Peyer's patch (tissue), 4 donors: ENCODE results near the gene PACSIN1.
"Not testable (repeated sequence)": the region's sequence is repeated elsewhere in the genome, so short reads cannot be mapped to it uniquely, and the experiment has no call there.

Source experiments
- POLR2A ChIP-seq, 2 donors: fragments of 450-650 bp; IDR thresholded peaks; one replicate each; pipeline ENCODE4 v1.5.1; 2017; ENCODE audit warnings: antibody characterized with exemption in 2 of 2, mild to moderate bottlenecking in 2 of 2, moderate library complexity in 2 of 2
- TF ChIP-seq, protein P1 (sequence below), 6 experiments: fragments of 450-650 bp in 4 of 6; fragments of 200-600 bp in 2 of 6; sonication (generic) in 1 of 6; IDR thresholded peaks; one replicate each; pipeline ENCODE4 v1.5.1; 2017 to 2019; ENCODE audit warnings: antibody characterized with exemption in 6 of 6, mild to moderate bottlenecking in 3 of 6, moderate library complexity in 1 of 6

- TF ChIP-seq, protein P1, sequence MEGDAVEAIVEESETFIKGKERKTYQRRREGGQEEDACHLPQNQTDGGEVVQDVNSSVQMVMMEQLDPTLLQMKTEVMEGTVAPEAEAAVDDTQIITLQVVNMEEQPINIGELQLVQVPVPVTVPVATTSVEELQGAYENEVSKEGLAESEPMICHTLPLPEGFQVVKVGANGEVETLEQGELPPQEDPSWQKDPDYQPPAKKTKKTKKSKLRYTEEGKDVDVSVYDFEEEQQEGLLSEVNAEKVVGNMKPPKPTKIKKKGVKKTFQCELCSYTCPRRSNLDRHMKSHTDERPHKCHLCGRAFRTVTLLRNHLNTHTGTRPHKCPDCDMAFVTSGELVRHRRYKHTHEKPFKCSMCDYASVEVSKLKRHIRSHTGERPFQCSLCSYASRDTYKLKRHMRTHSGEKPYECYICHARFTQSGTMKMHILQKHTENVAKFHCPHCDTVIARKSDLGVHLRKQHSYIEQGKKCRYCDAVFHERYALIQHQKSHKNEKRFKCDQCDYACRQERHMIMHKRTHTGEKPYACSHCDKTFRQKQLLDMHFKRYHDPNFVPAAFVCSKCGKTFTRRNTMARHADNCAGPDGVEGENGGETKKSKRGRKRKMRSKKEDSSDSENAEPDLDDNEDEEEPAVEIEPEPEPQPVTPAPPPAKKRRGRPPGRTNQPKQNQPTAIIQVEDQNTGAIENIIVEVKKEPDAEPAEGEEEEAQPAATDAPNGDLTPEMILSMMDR (IDR thresholded peaks at IDR 0.05), result not testable (repeated sequence)
- TF ChIP-seq POLR2A (IDR thresholded peaks at IDR 0.05), result not testable (repeated sequence)
Measured at GRCh38 chr6:34483781-34484180, 17.9 kb downstream of the PACSIN1 start.
